ENCODE data around the gene PTCRA.
"Not testable (repeated sequence)": the region's sequence is repeated elsewhere in the genome, so short reads cannot be mapped to it uniquely, and the experiment has no call there.

PTCRA gene

DNA sequence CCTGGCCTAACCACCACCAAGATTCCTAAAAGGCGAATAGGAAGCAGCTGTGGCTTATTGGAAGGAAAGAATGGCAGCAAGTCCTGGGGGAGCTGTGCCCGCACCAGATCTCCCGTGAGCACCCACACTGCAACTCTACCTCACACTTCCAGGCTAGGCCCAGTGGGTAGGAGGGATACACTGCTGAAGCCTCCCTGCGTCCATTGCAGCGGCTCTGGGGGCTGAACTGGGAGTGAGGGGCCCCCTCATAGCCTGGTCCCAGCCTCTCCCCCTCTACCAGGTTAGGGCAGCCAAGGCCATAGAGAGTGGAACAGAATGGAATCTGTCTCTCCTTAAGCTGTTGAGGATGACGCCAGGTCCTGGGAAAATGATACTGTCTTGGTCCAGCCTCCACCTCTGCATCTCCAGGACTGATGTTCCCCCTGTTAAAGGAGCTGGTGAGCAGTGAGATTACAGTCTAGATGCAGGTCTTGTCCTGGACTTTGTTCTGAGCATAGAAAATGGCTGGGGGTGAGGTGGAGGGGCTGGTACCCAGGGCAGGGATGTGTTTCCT is 24.7 kb downstream of the PTCRA start:
- no peak for DNase-seq (ENCODE audit: low spot score)

- not testable (repeated sequence) for DNase-seq (ENCODE audit: low spot score)
Observed at GRCh38 chr6:42941356-42941755, 25.5 kb downstream of the PTCRA start.

DNA sequence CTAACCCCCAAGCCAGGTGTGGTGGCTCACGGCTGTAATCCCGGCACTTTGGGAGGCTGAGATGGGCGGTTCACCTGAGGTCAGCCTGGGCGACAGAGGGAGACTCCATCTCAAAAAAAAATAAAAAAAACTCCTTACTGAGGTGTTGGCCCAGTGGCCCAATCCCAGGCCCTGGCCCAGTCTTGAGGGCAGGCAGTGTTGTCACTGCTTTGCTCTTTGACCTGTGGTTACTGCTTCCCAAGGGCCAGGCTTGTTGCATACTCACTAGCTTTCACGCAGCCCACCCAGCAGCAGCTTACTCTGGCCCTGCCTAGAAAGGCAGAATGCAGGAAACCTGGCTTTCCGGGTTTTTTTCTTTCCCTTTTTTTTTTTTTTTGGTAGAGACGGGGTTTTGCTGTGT is 26.6 kb downstream of the PTCRA start:
- no peak for DNase-seq (ENCODE audit: low spot score)

DNA sequence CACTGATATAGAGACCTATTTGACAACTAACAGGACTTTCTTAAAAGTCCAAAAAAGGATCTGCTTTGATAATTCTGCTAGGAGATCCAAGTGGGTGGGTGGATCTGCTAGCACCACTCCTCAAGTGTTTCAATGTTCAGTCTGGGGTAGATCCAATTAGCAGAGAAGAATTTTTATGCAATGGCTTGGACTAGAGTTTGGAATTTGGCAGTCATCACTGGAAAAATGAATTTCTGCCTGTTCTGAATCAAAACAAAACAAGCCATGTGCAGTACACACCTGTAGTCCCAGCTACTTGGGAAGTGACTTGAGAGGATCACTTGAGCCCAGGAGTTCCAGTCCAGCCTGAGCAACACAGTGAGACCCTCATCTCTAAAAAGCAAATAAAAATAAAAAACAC is 32.1 kb downstream of the PTCRA start:
- DNase-seq (ENCODE audit: low spot score), result no peak

DNA sequence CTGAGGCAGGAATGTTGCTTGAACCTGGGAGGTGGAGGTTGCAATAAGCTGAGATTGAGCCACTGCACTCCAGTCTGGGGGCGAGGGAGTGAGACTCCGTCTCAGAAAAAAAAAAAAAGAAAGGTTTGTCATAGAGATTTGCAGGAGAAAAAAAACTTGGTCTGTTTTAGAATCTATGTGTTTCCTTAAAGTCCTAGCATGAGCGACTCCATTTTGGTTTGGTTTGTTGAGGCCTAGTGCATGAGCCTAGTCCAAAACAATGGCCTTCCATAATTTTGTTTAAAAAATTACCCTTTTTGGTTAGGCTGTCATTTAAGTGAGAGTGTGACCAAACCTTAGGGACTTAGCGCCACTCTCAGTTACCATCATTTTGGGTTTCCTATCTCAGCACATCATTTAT is 36.5 kb downstream of the PTCRA start:
- DNase-seq (ENCODE audit: low spot score), result no peak

- not testable (repeated sequence) for DNase-seq (ENCODE audit: low spot score)
Observed at GRCh38 chr6:42954405-42954804, 38.6 kb downstream of the PTCRA start.

DNA sequence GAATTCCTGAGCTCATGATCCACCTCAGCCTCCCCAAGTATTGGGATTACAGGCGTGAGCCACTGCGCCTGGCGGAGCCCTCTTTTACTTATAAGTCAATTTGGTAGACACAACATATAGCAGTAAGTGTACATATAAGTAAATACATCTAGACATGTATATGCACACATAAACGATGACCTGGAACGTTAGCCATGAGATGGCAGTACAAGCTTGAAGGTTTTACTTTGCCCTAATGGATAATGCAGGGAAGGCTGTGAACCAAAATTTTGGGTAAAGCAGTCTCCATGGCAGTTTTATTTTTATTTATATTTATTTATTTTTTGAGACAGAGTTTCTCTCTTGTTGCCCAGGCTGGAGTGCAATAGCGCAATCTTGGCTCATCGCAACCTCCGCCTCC is 42.3 kb downstream of the PTCRA start:
- DNase-seq (ENCODE audit: low spot score), result no peak

- no peak for DNase-seq (ENCODE audit: low spot score)
Observed at GRCh38 chr6:42959917-42960242, 44.0 kb downstream of the PTCRA start.

DNA sequence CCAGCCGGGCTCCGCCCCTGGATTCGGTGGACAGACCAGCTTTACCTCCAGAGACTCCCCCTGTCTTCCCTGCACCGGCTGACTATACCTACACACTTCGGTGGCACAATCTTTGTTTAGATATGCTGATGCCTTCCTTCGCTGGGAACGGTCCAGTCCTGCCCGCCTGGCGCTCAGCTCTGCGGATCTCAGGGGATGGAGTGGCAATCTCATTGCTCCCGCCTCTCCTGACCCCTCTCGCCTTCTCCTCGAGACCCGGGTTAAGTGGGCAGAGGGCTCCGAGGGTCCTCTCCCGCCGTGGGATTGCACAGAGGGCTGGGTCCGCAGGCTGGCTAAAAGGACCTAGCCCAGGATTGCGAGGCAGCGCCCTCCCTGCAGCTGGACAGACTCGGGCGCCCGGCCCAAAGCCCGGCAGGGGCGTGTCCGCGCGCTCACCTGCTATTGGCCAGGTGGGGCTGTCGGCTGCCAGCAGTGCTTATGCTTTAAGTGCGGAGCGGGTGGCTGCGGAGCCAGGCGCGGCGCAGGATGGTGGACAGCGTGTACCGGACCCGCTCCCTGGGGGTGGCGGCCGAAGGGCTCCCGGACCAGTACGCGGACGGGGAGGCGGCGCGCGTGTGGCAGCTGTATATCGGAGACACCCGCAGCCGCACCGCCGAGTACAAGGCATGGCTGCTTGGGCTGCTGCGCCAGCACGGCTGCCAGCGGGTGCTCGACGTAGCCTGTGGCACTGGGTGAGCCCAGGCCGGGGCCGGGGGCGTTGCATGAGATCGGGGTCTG is 44.6 kb downstream of the PTCRA start, which contains the start of gene GNMT:
TSS of gene GNMT (plus strand) at position 512 of the 777 bp plus-strand sequence. CDS start at position 526, 14 bp downstream.
- DNase-seq (ENCODE audit: low spot score), result no peak

- DNase-seq (ENCODE audit: low spot score), result no peak
Observed at GRCh38 chr6:42961020-42961470, 45.2 kb downstream of the PTCRA start.

DNA sequence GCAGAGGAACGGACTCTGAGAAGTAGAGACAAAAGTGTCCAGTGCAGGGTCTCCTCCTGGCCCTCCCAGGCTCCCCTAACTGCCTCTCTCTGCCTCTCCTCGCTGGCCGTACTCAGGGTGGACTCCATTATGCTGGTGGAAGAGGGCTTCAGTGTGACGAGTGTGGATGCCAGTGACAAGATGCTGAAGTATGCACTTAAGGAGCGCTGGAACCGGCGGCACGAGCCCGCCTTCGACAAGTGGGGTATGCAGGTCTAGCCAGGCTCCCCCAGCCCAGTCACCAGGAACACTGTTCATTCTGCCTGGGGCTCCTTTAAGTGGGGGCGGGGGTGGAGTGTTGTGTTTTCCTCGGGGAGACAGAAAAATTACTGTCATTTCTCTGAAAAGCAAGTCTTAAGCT is 46.2 kb downstream of the PTCRA start:
- DNase-seq (ENCODE audit: low spot score), result no peak

- no peak for DNase-seq (ENCODE audit: low spot score)
Observed at GRCh38 chr6:42962502-42963178, 46.8 kb downstream of the PTCRA start.

DNA sequence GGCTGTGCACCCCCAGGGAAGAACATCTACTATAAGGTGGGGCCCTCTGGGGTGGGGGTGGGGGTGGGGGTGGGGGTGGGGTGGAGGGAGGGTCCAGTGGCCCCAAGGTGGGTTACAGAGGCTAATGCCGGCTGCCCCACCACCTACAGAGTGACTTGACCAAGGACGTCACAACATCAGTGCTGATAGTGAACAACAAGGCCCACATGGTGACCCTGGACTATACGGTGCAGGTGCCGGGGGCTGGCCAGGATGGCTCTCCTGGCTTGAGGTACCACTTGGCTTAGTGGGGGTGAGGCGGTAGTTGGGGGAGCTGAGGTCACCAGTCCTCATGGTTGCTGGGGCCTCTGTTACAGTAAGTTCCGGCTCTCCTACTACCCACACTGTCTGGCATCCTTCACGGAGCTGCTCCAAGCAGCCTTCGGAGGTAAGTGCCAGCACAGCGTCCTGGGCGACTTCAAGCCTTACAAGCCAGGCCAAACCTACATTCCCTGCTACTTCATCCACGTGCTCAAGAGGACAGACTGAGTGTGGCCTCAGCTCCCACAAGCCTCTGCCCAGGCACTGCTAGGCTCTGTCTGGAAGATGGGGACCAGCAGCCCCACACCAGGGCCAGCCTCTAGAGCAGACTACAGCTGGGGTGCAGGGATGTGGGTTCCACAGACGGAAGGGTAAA is 47.5 kb downstream of the PTCRA start:
- DNase-seq (ENCODE audit: low spot score), result no peak

GRCh38 chr6:42963855-42964605 is 48.2 kb downstream of the PTCRA start:
- DNase-seq (ENCODE audit: low spot score), result no peak

- DNase-seq (ENCODE audit: low spot score), result no peak
Observed at GRCh38 chr6:42966571-42966970, 50.7 kb downstream of the PTCRA start.

GRCh38 chr6:42967228-42967627 is 51.4 kb downstream of the PTCRA start:
- no peak for DNase-seq (ENCODE audit: low spot score)

DNA sequence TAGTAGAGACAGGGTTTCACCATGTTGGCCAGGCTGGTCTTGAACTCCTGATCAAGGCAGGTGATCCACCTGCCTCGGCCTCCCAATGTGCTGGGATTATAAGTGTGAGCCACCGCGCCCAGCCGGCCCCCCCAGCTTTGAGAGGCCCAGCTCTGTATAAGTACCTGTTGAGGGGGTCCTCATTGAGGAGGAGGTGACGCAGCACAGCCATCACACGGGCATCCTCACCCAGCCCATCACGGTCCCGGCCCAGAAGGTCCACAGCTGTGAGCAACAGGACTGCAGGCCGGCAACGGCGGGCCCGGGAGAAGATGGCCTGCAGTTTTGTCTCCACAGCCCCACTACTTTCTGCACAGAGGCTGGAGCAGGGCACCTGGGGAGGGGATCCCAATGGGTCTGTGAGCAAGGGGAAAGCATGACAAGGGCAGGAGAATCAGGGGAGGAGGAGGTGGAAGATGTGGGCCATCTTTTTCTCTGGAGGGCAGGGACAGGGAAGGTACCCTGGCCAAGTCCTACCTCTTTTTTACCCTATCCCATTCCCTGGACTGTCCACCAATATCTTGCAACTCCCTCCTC is 52.4 kb downstream of the PTCRA start:
- no peak for DNase-seq (ENCODE audit: low spot score)

DNA sequence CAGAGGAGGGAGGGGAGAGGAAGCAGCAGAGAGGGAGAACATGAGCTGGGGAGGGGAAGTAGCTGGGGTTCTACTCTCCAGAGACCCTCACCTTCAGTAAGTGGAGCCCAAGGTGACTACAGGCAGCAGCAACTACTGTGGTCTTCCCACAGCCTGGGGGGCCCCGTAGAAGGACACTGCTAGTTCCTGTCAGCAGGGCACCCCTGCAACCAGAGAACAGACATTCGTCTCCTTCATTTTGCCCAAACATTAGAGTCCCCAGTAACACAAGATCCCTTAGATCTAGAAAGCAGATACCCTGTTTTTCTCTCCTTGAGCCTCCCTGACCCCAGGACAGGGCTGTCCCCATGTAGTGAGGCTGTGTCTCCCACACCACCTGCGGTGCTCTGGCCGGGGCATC is 52.9 kb downstream of the PTCRA start:
- no peak for DNase-seq (ENCODE audit: low spot score)

DNA sequence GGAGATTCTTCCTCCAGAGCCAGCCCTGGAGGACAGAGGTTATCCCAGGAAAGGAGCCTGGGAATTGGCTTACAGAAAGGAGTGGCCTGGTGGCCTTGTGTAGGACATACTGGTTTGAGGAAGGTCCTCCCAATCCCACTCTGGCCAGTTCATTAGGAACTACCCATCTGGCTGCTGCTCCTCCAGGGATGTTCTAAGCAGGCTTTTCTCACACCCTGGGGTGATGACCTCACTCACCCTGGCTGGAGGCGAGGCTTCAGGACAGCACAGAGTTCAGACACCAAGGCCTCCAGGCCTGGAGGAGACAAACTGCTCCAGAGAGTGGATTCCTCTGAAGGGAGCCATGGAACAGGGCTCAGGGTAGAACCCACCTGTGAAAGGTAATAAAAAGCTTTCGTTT is 53.6 kb downstream of the PTCRA start:
- DNase-seq (ENCODE audit: low spot score), result no peak

- DNase-seq (ENCODE audit: low spot score), result no peak
Observed at GRCh38 chr6:42969934-42970333, 54.1 kb downstream of the PTCRA start.

DNA sequence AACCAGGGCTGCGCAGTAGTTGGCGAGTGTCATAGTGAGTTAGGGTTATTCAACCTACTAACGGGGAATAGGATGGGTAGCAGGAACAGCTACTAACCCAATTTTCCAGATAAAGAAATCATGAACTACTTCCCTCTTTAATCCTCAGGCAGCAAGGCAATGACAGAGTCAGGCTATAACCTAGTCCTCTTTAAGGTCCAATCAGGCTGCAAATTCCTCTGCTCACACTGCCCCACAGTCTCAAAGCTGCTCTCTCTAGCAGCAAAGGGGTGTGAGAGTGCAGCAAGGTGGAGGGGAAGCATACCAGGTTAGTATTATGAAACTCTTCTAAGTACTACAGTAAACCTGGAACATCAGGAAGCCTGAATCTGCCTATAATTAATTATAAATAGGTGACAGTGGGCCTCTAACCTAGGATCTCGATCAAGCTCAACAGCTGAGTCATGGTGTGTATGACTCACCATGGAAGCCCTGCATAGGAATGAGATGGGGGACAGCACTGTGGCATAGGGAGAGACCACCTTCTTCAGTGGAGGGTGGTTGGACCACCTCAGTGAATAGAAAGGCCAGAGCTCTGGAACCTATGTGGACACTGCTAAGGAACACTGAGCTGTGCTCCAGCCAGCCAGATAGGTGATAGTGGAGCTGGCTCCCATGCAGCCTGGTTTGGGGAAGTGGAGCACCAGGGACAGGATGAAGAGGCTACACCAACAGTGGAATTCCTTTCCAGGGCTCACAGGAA is 55.2 kb downstream of the PTCRA start:
- no peak for DNase-seq (ENCODE audit: low spot score)

All from Ammon's horn (tissue), 1 donor.